ENCODE measurements around the gene MAP6. TPM values are rescaled to one million over a fixed set of nuclear protein-coding genes. Genes with fewer than 3 reads are reported as not detected.

MAP6 gene
- total and polyA plus RNA-seq, 2 of the 13 experiments (the other 11 are each of a cell fraction or from before 2014, with no cell fraction given), result 0.04 TPM; not detected in 1

DNA sequence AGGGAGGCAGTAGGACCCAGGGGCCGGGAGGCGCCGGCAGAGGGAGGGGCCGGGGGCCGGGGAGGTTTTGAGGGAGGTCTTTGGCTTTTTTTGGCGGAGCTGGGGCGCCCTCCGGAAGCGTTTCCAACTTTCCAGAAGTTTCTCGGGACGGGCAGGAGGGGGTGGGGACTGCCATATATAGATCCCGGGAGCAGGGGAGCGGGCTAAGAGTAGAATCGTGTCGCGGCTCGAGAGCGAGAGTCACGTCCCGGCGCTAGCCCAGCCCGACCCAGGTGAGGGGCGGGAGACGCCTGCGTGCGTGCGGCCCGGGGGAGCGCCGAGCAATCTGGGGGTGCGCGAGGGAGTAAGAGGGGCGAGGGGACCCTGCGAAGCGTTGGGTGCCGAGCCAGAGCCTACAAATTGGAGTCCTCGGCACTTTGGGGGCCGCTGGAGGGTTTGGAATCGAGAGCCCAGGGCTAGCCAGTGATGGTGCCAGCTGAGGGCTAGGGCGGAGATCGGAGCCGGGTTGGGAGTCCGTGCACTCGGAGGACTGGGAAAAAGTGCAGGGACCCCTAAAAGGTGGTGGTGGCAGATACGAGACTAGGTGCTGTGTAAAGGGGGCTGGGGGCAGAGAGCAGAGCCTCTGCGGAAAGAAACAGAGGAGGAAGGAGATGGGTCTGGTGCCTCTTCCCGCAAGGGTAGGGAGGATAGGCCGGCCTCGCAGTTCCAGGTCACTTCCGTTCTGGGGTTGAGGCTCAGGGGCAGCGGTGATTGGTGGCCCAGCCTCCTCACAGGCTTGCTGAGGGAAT is 106.6 kb downstream of the MAP6 start, which contains the start of gene SERPINH1 (continued):
- TF ChIP-seq ZNF629 (CRISPR knock-in tag; conservative IDR thresholded peaks at IDR 0.05) (no peak), ZNF124 (CRISPR knock-in tag; IDR thresholded peaks at IDR 0.05) (no peak), ZNF615 (CRISPR knock-in tag; IDR thresholded peaks at IDR 0.05; ENCODE audit: borderline replicate concordance) (no peak), ARHGAP35 (CRISPR knock-in tag; IDR thresholded peaks at IDR 0.05; ENCODE audit: borderline replicate concordance) (no peak), ZNF546 (CRISPR knock-in tag; conservative IDR thresholded peaks at IDR 0.05) (no peak), ETV5 (CRISPR knock-in tag; IDR thresholded peaks at IDR 0.05; ENCODE audit: borderline replicate concordance) (peak; percentile 91), ZNF180 (CRISPR knock-in tag; IDR thresholded peaks at IDR 0.05; ENCODE audit: borderline replicate concordance, low read depth) (no peak), PCBP1 (IDR thresholded peaks at IDR 0.05; ENCODE audit: borderline replicate concordance, low read depth, low read length) (0 out of 2 replicates have a peak, but pooled peaks have one; percentile 34), RFX1 (IDR thresholded peaks at IDR 0.05) (no peak), SMC3 (IDR thresholded peaks at IDR 0.05; ENCODE audit: low read length) (no peak), PRMT3 (CRISPR knock-in tag; IDR thresholded peaks at IDR 0.05; ENCODE audit: borderline replicate concordance, low read depth) (no peak), ZNF282 (IDR thresholded peaks at IDR 0.05; ENCODE audit: partially characterized antibody) (no peak), ZNF550 (CRISPR knock-in tag; IDR thresholded peaks at IDR 0.05; ENCODE audit: borderline replicate concordance) (0 out of 2 replicates have a peak, but pooled peaks have one; percentile 17), MXI1 (IDR thresholded peaks at IDR 0.05; ENCODE audit: borderline replicate concordance, low read depth, low read length) (0 out of 3 replicates have a peak, but pooled peaks have one; percentile 19), ZNF605 (CRISPR knock-in tag; IDR thresholded peaks at IDR 0.05) (peak; percentile 91), NFE2L2 (IDR thresholded peaks at IDR 0.05; ENCODE audit: low read length) (no peak), ZMAT3 (CRISPR knock-in tag; conservative IDR thresholded peaks at IDR 0.05) (peak; percentile 46; the same call in 1 of the 2 replicates), SAP130 (CRISPR knock-in tag; IDR thresholded peaks at IDR 0.05; ENCODE audit: low read depth) (peak; percentile 74), TBX3 (IDR thresholded peaks at IDR 0.05; ENCODE audit: borderline replicate concordance) (no peak), HDAC1 (CRISPR knock-in tag; IDR thresholded peaks at IDR 0.05) (peak; percentile 54; the same call in 1 of the 2 replicates), WIZ (CRISPR knock-in tag; IDR thresholded peaks at IDR 0.05) (no peak)
- TF ChIP-seq, protein P1, sequence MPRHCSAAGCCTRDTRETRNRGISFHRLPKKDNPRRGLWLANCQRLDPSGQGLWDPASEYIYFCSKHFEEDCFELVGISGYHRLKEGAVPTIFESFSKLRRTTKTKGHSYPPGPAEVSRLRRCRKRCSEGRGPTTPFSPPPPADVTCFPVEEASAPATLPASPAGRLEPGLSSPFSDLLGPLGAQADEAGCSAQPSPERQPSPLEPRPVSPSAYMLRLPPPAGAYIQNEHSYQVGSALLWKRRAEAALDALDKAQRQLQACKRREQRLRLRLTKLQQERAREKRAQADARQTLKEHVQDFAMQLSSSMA (CRISPR knock-in tag; IDR thresholded peaks at IDR 0.05), result no peak; the same call in 1 of the 2 replicates
- TF ChIP-seq, protein P2, sequence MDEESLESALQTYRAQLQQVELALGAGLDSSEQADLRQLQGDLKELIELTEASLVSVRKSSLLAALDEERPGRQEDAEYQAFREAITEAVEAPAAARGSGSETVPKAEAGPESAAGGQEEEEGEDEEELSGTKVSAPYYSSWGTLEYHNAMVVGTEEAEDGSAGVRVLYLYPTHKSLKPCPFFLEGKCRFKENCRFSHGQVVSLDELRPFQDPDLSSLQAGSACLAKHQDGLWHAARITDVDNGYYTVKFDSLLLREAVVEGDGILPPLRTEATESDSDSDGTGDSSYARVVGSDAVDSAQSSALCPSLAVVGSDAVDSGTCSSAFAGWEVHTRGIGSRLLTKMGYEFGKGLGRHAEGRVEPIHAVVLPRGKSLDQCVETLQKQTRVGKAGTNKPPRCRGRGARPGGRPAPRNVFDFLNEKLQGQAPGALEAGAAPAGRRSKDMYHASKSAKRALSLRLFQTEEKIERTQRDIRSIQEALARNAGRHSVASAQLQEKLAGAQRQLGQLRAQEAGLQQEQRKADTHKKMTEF (CRISPR knock-in tag; IDR thresholded peaks at IDR 0.05), result no peak
- TF ChIP-seq, protein P3, sequence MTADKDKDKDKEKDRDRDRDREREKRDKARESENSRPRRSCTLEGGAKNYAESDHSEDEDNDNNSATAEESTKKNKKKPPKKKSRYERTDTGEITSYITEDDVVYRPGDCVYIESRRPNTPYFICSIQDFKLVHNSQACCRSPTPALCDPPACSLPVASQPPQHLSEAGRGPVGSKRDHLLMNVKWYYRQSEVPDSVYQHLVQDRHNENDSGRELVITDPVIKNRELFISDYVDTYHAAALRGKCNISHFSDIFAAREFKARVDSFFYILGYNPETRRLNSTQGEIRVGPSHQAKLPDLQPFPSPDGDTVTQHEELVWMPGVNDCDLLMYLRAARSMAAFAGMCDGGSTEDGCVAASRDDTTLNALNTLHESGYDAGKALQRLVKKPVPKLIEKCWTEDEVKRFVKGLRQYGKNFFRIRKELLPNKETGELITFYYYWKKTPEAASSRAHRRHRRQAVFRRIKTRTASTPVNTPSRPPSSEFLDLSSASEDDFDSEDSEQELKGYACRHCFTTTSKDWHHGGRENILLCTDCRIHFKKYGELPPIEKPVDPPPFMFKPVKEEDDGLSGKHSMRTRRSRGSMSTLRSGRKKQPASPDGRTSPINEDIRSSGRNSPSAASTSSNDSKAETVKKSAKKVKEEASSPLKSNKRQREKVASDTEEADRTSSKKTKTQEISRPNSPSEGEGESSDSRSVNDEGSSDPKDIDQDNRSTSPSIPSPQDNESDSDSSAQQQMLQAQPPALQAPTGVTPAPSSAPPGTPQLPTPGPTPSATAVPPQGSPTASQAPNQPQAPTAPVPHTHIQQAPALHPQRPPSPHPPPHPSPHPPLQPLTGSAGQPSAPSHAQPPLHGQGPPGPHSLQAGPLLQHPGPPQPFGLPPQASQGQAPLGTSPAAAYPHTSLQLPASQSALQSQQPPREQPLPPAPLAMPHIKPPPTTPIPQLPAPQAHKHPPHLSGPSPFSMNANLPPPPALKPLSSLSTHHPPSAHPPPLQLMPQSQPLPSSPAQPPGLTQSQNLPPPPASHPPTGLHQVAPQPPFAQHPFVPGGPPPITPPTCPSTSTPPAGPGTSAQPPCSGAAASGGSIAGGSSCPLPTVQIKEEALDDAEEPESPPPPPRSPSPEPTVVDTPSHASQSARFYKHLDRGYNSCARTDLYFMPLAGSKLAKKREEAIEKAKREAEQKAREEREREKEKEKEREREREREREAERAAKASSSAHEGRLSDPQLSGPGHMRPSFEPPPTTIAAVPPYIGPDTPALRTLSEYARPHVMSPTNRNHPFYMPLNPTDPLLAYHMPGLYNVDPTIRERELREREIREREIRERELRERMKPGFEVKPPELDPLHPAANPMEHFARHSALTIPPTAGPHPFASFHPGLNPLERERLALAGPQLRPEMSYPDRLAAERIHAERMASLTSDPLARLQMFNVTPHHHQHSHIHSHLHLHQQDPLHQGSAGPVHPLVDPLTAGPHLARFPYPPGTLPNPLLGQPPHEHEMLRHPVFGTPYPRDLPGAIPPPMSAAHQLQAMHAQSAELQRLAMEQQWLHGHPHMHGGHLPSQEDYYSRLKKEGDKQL (CRISPR knock-in tag; IDR thresholded peaks at IDR 0.05; ENCODE audit: low read depth), result no peak
